HepG2 (cell line): ENCODE results near the gene ATRN. TPM values are rescaled to one million over a fixed set of nuclear protein-coding genes. Genes with fewer than 3 reads are reported as not detected.
A peak's percentile ranks its signal among the peaks of the same experiment; 100 is the strongest.

Source experiments
- BCL6 ChIP-seq: IDR thresholded peaks from 2 replicates; pipeline ENCODE4 v1.6.1; 2016; ENCODE audit warnings: missing genetic modification reagents, missing compliant biosample characterization
- CREBL2 ChIP-seq: sonication (generic); formaldehyde crosslinking; IDR thresholded peaks from 2 replicates; pipeline ENCODE4 v1.8.1; 2023; ENCODE audit warnings: missing genetic modification reagents, mild to moderate bottlenecking, borderline replicate concordance
- DMTF1 ChIP-seq: sonication (generic); formaldehyde crosslinking; IDR thresholded peaks from 2 replicates; pipeline ENCODE4 v1.4.0; 2020; ENCODE audit warnings: mild to moderate bottlenecking, missing genetic modification reagents
- ELF3 ChIP-seq: IDR thresholded peaks from 2 replicates; pipeline ENCODE4 v1.6.1; 2016; ENCODE audit warnings: missing genetic modification reagents, missing compliant biosample characterization
- ESRRA ChIP-seq: sonication (generic); formaldehyde crosslinking; IDR thresholded peaks from 2 replicates; pipeline ENCODE4 v1.5.1; 2020; ENCODE audit warnings: mild to moderate bottlenecking, low read depth, missing genetic modification reagents
- FOXK2 ChIP-seq: fragments of 450-650 bp; IDR thresholded peaks from 2 replicates; pipeline ENCODE4 v1.6.1; 2016
- MED1 ChIP-seq: sonication (generic); formaldehyde crosslinking; IDR thresholded peaks from 2 replicates; pipeline ENCODE4 v1.4.0; 2020; ENCODE audit warnings: missing genetic modification reagents
- TARDBP ChIP-seq: sonication (generic); formaldehyde crosslinking; IDR thresholded peaks from 2 replicates; pipeline ENCODE4 v1.8.0; 2022; ENCODE audit warnings: mild to moderate bottlenecking, missing genetic modification reagents
- TCF12 ChIP-seq, 2 experiments: fragments of 450-650 bp in 1 of 2; sonication (generic) in 1 of 2; formaldehyde crosslinking in 1 of 2; IDR thresholded peaks; 2 replicates each; pipeline versions ENCODE4 v1.6.1 to v1.8.0; 2017 to 2022; ENCODE audit warnings: antibody characterized with exemption in 1 of 2, mild to moderate bottlenecking in 1 of 2, missing genetic modification reagents in 1 of 2, moderate library complexity in 1 of 2
- ZNF576 ChIP-seq: sonication (generic); formaldehyde crosslinking; IDR thresholded peaks from 2 replicates; pipeline ENCODE4 v1.4.0; 2020; ENCODE audit warnings: mild to moderate bottlenecking, missing genetic modification reagents
- ZNF747 ChIP-seq: sonication (generic); formaldehyde crosslinking; IDR thresholded peaks from 2 replicates; pipeline ENCODE4 v1.8.1; 2023; ENCODE audit warnings: missing genetic modification reagents, mild to moderate bottlenecking, borderline replicate concordance
- ZNF772 ChIP-seq: sonication (generic); formaldehyde crosslinking; IDR thresholded peaks from 2 replicates; pipeline ENCODE4 v1.5.0; 2020; ENCODE audit warnings: mild to moderate bottlenecking, missing genetic modification reagents
- polyA plus RNA-seq, 8 experiments: library from polyadenylated mRNA; depleted of rRNA in 3 of 8; stranded (reverse) in 7 of 8; unstranded in 1 of 8; fragments of >200 nt; fragmentation: Illumina TruSeq in 4 of 8; extraction: Trizol in 4 of 8; gene quantifications; 2 replicates each; pipeline versions ENCODE4 v1.2.1 to v1.2.3, GENCODE V29; 2011 to 2016; ENCODE audit warnings: low read depth in 4 of 8, missing spikeins in 1 of 8, mixed read lengths in 1 of 8; ENCODE audit not compliant: insufficient read depth in 1 of 8
- total RNA-seq, 5 experiments: library from RNA; depleted of rRNA; stranded (reverse); fragments of >200 nt; fragmentation: Illumina TruSeq; extraction: Trizol; gene quantifications; 2 replicates each; pipeline ENCODE4 v1.2.3, GENCODE V29; 2016; ENCODE audit warnings: low read depth in 1 of 5

The ATRN gene
- total and polyA plus RNA-seq, 2 of the 13 experiments (the other 11 are each of a cell fraction or from before 2014, with no cell fraction given), result 44.2 to 81.1 TPM

- TF ChIP-seq ESRRA (CRISPR knock-in tag), result peak; percentile 64; the same call in 1 of the 2 replicates
- TF ChIP-seq MED1 (CRISPR knock-in tag), result peak; percentile 48; the same call in 1 of the 2 replicates
- peak; percentile 83 for TF ChIP-seq TARDBP (CRISPR knock-in tag)
- no peak for TF ChIP-seq TCF12 (IDR thresholded peaks at IDR 0.05)
- no peak for TF ChIP-seq TCF12 (CRISPR knock-in tag; IDR thresholded peaks at IDR 0.05)
- TF ChIP-seq ZNF747 (CRISPR knock-in tag), result no peak
- TF ChIP-seq ELF3 (CRISPR knock-in tag), result peak; percentile 63
- TF ChIP-seq DMTF1, result no peak
- 0 out of 2 replicates have a peak, but pooled peaks have one; percentile 46 for TF ChIP-seq BCL6 (CRISPR knock-in tag)
- no peak for TF ChIP-seq FOXK2
- TF ChIP-seq ZNF772 (CRISPR knock-in tag), result no peak
- no peak for TF ChIP-seq CREBL2
- no peak for TF ChIP-seq ZNF576
These were observed 12.5 kb downstream of the ATRN start (continued) for GRCh38 chr20:3483309-3483708.
